Subcutaneous abdominal adipose tissue (tissue), 5 donors: ENCODE measurements around the gene CRYL1.

Experiments
- H3K27ac ChIP-seq: one replicate; pipeline ENCODE4 v1.7.0; 2013; ENCODE audit warnings: low read depth, mild to moderate bottlenecking, inconsistent platforms, low read length, moderate library complexity
- H3K27me3 ChIP-seq, 5 donors: one replicate each; pipeline ENCODE4 v1.7.0; 2013; ENCODE audit warnings: low read length in 5 of 5, inconsistent platforms in 1 of 5; ENCODE audit not compliant: control insufficient read depth in 5 of 5, insufficient read depth in 4 of 5
- H3K36me3 ChIP-seq, 5 donors: one replicate each; pipeline ENCODE4 v1.7.0; 2013; ENCODE audit warnings: low read length in 5 of 5; ENCODE audit not compliant: control insufficient read depth in 5 of 5, insufficient read depth in 5 of 5
- H3K4me1 ChIP-seq, 5 donors: one replicate each; pipeline ENCODE4 v1.7.0; 2013; ENCODE audit warnings: low read length in 5 of 5, mild to moderate bottlenecking in 3 of 5, moderate library complexity in 1 of 5; ENCODE audit not compliant: control insufficient read depth in 5 of 5, insufficient read depth in 5 of 5
- H3K4me3 ChIP-seq, 5 donors: one replicate each; pipeline ENCODE4 v1.7.0; 2013; ENCODE audit warnings: low read length in 5 of 5, low read depth in 1 of 5
- H3K9ac ChIP-seq, 5 donors: one replicate each; pipeline ENCODE4 v1.7.0; 2013; ENCODE audit warnings: low read length in 5 of 5, mild to moderate bottlenecking in 4 of 5, moderate library complexity in 3 of 5
- H3K9me3 ChIP-seq, 5 donors: one replicate each; pipeline ENCODE4 v1.7.0; 2013; ENCODE audit warnings: low read length in 5 of 5; ENCODE audit not compliant: control insufficient read depth in 5 of 5
- donor health status: healthy.
- donor health status: healthy.
- donor health status: healthy.
- donor health status: healthy.
- donor health status: healthy.

Gene CRYL1

DNA sequence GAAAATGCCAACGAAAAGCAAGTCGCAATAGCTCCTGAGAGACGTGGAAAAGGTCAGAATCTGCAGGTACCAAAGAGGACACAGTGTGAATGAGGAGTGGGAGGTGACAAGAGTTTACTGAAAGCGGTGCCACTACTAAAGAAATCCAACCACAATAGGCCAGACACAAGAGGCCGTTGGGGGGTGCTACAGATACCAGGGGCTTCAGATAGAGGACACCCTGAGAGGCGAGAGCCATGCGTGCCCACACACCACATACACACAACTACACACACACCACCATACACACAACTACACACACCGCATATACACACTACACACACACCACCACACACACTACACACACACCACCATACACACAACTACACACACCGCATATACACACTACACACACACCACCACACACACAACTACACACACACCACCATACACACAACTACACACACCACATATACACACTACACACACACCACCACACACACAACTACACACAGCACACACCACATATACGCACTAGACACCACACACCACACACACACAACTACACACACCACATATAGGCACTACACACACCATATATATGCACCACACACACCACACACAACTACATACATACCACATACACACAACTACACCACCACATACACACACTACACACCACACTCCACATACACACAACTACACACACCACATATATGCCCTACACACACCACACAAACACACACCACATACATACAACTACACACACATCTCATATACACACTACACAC, 28.5 kb downstream of the CRYL1 start:
- peaks cover 0 to 6% (median 0%) of the 10 kb centered on the region in 5 donors for H3K9me3 ChIP-seq
- peaks cover 0 to 24% (median 9%) of the 10 kb centered on the region in 5 donors for H3K4me1 ChIP-seq
- no peak overlapping the region for H3K27ac ChIP-seq
- no peaks in the 10 kb centered on the region for H3K36me3 ChIP-seq
- H3K4me3 ChIP-seq = no peak overlapping the region
- H3K27me3 ChIP-seq = no peaks in the 10 kb centered on the region
- H3K9ac ChIP-seq = no peak overlapping the region

DNA sequence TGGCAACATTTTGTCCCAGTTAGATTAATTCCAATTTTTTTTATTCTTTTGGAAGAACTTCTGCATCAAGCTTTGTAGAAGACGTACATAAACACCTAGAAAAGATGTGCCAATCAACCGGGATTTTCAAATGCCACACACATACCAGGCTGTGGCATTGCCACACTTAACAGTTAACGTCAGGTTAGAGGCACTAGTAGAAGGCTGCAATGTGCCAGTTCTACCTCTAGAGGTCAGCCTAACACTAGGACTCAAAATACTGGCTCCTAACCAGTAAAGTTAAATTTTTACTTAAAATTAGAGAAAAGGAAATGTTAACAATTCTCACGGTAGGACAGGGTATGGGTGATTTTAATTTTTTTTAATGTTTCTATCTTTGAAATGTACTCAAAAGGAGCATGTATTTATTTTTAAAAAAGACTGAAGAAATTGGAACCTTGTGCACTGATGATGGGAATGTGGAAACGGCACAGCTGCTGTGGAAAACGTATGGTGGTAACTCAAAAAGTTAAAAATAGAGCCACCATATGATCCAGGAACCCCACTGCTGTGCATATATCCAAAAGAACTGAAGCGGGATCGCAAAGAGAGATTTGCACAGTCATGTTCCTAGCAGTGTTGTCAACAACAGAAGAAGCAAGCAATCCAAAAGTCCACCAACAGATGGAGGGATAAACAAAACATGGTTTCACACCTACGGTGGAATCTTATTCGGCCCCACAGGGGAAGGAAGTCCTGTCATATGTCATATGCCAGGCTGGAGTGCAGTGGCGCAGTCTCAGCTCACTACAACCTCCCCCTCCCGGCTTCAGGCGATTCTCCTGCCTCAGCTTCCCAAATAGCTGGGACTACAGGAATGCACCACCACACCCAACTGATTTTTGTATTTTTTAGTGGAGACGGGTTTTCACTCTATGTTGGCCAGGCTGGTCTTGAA, 30.3 kb downstream of the CRYL1 start:
- H3K9ac ChIP-seq = no peak overlapping the region
- H3K36me3 ChIP-seq = no peaks in the 10 kb centered on the region
- peaks cover 0 to 4% (median 0%) of the 10 kb centered on the region in 5 donors for H3K9me3 ChIP-seq
- no peaks in the 10 kb centered on the region for H3K27me3 ChIP-seq
- H3K27ac ChIP-seq = no peak overlapping the region
- peak overlapping the region; percentile 36 to 47 (median 43) for H3K4me3 ChIP-seq
- H3K4me1 ChIP-seq = peaks cover 0 to 14% (median 8%) of the 10 kb centered on the region in 5 donors

DNA sequence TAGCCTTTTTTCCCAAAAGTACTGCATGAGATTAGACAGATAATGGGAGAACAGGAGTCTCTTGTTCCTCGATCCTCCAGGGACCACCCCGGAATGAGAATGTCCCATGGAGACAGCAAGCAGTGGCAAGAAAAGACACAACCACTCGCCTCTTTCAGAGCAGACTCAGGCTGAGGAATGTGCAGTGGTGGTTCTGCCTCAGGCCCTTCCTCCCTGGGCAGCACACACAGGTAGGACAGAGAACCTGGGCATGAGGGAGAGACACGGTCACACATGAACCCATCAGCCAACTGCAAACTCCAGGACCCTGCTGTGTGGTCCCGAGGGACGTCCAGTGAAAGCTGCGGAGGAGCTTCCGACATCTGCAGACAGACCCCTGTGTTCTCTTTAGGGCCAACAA, 31.0 kb downstream of the CRYL1 start:
- H3K27me3 ChIP-seq = no peaks in the 10 kb centered on the region
- H3K27ac ChIP-seq = no peak overlapping the region
- no peaks in the 10 kb centered on the region for H3K36me3 ChIP-seq
- H3K9ac ChIP-seq = no peak overlapping the region
- H3K4me1 ChIP-seq = peaks cover 0 to 14% (median 8%) of the 10 kb centered on the region in 5 donors
- no peak overlapping the region for H3K4me3 ChIP-seq
- no peaks in the 10 kb centered on the region for H3K9me3 ChIP-seq

DNA sequence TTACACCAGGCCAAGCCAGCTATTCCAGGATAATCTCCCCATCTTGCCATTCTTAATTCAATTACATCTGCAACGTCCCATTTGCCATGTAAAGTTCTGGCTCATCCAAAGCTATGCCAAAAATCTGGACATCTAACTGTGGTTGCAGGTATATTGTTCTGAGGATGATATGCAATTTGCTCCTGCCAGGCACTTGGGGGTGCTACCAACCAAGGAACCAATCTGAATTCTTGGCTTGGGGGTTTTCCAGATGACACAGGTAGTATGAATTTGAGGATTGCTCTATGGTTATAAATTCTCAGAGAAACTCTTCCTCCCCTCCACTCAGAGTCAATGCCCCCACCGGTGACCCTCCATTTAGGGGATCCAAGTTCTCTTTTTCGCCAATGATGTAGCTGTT, 33.0 kb downstream of the CRYL1 start:
- H3K27me3 ChIP-seq = no peaks in the 10 kb centered on the region
- no peak overlapping the region for H3K27ac ChIP-seq
- no peak overlapping the region for H3K4me3 ChIP-seq
- no peak overlapping the region for H3K9ac ChIP-seq
- H3K4me1 ChIP-seq = peaks cover 0 to 14% (median 8%) of the 10 kb centered on the region in 5 donors
- no peaks in the 10 kb centered on the region for H3K9me3 ChIP-seq
- peaks cover 0 to 12% (median 8%) of the 10 kb centered on the region in 5 donors for H3K36me3 ChIP-seq

DNA sequence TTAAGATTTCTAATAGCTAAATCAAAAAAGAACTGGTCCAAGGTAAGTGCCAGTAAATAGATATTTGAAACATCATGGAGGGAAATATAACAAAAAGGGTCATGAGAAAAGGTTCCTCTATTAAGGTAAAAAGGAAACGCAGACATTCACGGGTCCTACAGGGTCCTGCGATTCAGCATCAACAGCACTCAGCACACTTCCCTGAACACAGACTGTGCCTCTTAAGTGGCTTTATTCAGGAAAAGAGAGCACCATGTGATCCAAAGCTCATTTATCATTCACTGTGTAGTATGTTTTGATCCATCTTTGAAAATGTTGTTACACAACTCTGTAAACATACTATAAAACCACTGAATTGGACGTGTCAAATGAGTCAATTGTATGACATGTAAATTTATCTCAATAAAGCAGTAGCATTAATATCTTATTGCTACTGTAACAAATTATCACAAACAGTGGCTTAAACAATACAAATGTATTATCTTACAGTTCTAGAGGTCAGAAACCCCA, 33.7 kb downstream of the CRYL1 start:
- H3K9ac ChIP-seq = no peak overlapping the region
- H3K36me3 ChIP-seq = peaks cover 0 to 13% (median 8%) of the 10 kb centered on the region in 5 donors
- H3K27me3 ChIP-seq = no peaks in the 10 kb centered on the region
- no peaks in the 10 kb centered on the region for H3K9me3 ChIP-seq
- H3K27ac ChIP-seq = no peak overlapping the region
- H3K4me3 ChIP-seq = no peak overlapping the region
- peaks cover 0 to 14% (median 8%) of the 10 kb centered on the region in 5 donors for H3K4me1 ChIP-seq

DNA sequence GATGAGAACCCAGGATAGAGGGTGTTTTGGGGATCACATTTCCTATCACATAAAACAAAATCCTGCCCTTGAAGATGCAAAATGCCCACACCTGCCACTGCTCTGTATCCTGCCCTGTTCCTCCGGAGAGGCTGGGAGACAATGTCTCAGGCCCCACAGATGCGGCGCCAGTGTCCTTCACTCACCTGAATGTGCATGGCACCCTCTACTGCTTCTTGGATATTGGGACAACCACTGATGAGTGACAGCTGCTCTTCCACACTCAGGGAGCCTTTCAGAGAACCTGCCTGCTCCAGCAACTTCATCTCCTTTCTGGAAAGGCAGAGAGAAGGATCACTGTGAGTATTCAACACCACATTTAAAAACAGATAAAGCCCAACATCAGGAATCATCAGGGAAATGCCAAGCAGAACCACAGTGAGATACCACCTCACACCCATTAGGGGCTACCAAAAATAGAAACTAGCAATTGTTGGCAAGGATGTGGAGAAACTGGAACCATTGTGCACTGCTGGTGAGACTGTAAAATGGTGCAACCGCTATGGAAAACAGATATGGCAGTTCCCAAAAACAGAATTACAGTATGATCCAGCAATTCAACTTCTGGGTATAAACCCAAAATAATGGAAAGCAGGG, 36.4 kb downstream of the CRYL1 start:
- Histone ChIP-seq H3K27me3 (no peaks in the 10 kb centered on the region), H3K4me3 (no peak overlapping the region), H3K9ac (no peak overlapping the region), H3K9me3 (no peaks in the 10 kb centered on the region), H3K27ac (no peak overlapping the region), H3K4me1 (no peaks in the 10 kb centered on the region), H3K36me3 (peaks cover 0 to 17% (median 8%) of the 10 kb centered on the region in 5 donors)

DNA sequence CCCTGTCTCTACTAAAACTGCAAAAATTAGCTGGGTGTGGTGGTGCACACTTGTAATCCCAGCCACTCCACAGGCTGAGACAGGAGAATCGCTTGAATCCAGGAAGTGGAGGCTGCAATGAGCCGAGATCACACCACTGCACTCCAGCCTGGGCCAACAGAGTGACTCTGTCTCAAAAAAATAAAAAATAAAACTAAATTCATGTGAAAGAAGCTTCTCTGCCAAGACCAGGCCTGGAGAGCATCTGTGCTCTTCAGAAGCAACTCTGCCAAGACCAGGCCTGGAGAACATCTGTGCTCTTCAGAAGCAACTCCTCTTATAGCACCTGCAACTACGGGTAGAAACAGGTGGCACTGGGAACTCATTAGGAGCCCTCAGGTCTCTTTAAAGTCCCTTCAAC, 37.7 kb downstream of the CRYL1 start:
- no peaks in the 10 kb centered on the region for H3K9me3 ChIP-seq
- no peak overlapping the region for H3K9ac ChIP-seq
- H3K27me3 ChIP-seq = no peaks in the 10 kb centered on the region
- peaks cover 0 to 2% (median 0%) of the 10 kb centered on the region in 5 donors for H3K4me1 ChIP-seq
- H3K27ac ChIP-seq = no peak overlapping the region
- H3K36me3 ChIP-seq = peaks cover 0 to 17% (median 8%) of the 10 kb centered on the region in 5 donors
- no peak overlapping the region for H3K4me3 ChIP-seq

DNA sequence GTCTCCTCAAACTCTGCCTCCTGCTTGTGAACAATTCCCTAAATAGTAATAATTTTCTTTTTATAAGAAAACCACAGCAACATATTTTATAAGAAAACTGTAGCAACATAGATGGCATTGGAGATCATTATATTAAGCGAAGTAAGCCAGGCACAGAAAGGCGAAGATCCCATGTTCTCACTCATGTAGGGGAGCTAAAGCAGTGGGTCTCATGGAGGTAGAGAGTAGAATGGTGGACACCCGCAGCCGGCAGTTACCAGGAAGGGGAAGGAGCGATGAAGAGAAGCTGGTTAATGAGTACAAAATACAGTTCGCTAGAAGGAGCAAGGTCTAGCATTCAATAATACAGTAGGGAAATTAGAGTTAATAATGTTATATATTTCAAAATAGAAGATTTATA, 42.9 kb downstream of the CRYL1 start:
- H3K36me3 ChIP-seq = peaks cover 0 to 11% (median 2%) of the 10 kb centered on the region in 5 donors
- peak overlapping the region in 4 of 5 donors; percentile 1 to 29 (median 18) for H3K4me3 ChIP-seq
- H3K27ac ChIP-seq = peak overlapping the region; percentile 51
- peak overlapping the region in 1 of 5 donors; percentile 2 for H3K9ac ChIP-seq
- peaks cover 0 to 10% (median 4%) of the 10 kb centered on the region in 5 donors for H3K4me1 ChIP-seq
- no peaks in the 10 kb centered on the region for H3K9me3 ChIP-seq
- H3K27me3 ChIP-seq = no peaks in the 10 kb centered on the region

DNA sequence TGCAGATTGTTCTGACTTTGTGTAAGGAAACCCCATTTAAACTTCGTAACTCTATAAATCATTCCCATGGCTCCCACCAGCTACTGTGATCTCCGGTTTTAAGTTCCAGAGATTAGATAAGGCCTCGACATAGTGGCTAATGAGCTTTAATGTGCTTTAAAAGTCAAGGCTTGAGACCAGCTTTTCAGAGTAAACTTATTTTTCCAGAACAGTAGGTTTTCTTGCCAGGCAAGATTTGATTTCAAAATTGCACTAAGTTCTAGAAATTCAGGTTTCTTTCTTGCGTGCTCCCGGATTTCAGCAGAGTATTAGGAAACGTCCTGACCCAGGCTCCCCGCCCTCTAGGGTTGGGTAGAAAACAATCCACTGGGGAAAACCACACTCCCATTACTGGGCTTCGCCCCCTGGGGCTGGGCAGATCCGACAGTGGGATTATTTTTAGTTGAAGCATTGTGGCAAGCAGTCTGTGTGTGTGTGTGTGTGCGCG, 43.3 kb downstream of the CRYL1 start:
- peak overlapping the region in 4 of 5 donors; percentile 1 to 29 (median 18) for H3K4me3 ChIP-seq
- peak overlapping the region; percentile 51 for H3K27ac ChIP-seq
- no peaks in the 10 kb centered on the region for H3K9me3 ChIP-seq
- peaks cover 0 to 9% (median 2%) of the 10 kb centered on the region in 5 donors for H3K36me3 ChIP-seq
- H3K27me3 ChIP-seq = no peaks in the 10 kb centered on the region
- peak overlapping the region in 2 of 5 donors; percentile 2 to 56 for H3K9ac ChIP-seq
- peaks cover 0 to 10% (median 4%) of the 10 kb centered on the region in 5 donors for H3K4me1 ChIP-seq
